Kasumi-1 (cell line): Measurements from ENCODE around the gene BPHL.
"Not testable (repeated sequence)": the region's sequence is repeated elsewhere in the genome, so short reads cannot be mapped to it uniquely, and the experiment has no call there.

ENCODE experiments used
- DNase-seq, 2 experiments: peaks; one replicate each; lab custom pipeline; 2025; lab: John Stamatoyannopoulos, UW

The BPHL gene

DNA sequence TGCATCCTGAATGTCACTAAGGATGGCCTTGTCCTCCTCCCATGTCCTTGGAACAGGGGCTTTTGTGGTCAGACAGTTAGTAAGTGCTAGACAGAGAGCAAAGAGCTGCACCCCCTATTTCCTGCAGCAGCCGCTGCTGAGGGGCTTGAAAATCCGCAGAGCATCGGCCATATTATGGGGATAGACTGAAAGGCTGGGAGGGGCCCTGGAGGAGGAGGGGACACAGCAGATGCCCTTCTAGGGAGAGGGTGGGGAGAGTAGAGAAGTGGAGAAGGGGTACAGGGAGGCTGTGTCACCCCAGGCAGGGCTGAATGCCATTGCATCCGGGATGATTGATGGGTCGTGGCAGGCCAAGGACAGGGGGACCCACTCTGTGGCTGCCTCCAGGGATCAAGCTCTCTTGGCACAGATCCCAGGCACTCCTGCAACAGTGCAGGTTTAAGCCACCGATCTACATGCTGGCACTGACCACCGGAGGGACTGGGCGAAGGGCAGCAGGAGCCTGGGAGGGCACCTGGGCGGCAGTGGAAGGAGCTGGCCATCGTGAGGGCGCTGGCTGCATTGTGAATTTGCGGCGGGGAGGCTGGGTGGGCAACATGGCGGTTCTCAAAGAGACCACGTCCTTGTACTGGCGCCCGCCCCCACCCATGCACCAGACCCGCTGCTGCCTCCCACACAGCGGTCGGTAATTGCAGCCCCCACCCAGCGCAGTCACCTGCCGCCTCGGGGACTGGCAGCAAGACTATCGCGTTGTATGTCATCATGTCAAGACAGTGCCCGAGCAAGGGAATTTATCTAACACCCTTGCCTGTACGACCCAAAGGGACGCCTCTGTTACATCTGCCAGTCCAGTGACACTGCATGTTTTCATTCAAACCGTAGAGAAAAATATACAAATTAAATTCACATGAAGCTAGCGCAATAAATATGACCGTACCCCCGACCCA lies 37.9 kb downstream of the BPHL start:
- not testable (repeated sequence) for DNase-seq

DNA sequence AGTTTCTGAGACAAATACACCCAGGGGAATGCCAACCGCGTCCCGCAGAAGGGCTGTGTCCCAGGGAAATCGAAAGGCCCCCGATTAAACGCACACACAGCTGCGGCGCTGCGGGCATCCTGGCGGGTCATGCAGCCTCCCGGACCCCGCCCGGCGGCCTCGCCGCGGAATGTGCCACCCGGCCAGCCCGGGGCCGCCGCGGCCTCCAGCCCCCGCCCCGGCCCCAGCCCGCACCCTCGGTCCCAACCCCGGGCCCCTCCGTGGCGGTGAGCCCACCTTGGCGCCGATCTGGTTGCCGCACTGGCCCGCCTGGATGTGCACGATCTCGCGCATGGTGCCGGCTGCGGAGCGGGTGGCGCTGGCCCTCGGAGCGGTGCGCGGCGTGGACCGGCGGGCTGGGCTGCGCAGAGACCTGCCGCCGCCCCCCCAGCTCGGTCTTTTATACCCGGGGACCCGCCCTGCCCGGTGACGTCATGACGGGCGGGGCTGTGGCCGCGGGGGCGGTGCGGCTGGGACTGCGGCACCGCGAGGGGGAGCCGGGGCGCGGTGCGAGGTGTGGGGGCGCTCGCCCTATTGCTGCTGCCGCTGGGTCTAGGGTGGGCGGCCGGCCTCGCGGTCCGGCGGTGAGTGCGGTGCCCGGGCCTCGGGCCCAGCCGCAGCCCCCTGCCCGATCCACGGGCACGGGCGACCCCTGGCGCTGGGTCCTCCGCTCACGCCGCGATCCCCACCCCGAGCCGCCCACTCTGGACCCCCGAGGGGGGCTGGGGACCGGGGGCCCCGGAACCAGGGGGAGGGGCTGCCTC lies 38.8 kb downstream of the BPHL start, which contains the start of gene TUBB2A:
Gene TUBB2A (minus strand): TSS at position 414 of the 803 bp plus-strand sequence. CDS start 81 bp downstream, at position 333.
- peak in 1 of 2 experiments; percentile 31 for DNase-seq

DNA sequence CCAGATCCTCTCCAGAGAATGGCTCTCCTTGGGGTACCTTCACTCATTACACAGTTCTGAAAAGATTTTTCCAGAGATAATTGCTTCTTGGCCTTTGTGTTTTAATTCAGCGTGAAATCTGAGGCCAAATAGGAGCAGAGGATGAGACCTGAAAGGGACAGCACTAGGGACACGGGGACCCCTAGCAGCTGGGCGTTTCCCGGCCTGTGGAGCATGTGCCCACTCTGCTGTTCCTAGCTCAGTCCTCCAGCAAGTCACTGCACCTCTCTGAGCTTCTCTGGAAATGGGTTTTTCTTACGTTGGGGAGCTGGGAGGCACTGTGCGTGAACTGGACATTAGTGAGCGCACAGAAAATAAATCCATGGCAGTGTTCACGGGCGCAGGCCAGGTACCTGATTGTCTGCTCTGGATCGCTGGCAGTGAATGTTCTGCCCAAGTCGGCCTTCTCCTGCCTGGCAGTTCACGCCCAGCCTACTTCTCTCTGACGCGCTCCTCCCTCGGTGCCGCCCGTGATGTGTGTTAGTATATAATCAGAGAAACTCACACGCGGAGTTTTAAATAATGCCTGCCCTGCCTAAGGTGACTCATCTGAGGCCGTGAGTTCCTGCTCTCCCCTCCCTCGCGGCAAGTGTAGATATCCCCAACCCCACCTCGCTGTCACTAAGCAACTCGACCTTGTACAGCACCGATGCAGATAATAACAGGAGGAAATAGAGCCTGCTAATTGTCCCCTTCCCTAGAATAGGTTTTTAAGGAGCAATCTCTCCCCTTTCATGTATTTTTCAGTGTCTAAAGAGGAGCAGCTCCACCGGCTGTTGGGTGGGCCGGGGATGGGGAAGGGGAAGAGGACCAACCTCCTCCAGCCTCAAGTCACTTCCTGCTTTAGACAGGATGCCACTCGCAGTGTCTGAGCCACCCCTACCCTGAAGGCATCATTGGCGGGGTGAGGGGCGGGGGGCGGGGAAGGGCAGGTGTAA lies 41.6 kb downstream of the BPHL start:
- DNase-seq = no peak

DNA sequence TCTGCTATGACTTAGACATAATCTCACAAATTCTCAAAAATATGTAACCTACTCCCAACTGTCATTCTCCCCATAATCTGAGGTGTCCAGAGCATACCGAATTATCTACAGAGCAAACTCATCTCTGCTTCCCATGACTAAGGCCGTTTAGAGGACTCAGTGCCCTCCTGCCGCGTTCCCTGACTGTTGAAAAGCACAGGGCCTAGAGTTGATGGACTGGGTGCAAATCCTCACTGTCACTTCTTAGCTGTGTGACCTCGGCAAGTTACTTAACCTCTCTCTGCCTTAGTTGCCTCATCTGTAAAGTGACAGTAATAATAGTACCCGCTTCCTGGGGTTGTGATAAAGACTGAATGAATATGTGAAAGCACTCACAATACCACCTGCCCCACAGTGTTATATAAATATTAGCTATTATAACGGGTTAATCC lies 43.6 kb downstream of the BPHL start:
- DNase-seq = no peak

DNA sequence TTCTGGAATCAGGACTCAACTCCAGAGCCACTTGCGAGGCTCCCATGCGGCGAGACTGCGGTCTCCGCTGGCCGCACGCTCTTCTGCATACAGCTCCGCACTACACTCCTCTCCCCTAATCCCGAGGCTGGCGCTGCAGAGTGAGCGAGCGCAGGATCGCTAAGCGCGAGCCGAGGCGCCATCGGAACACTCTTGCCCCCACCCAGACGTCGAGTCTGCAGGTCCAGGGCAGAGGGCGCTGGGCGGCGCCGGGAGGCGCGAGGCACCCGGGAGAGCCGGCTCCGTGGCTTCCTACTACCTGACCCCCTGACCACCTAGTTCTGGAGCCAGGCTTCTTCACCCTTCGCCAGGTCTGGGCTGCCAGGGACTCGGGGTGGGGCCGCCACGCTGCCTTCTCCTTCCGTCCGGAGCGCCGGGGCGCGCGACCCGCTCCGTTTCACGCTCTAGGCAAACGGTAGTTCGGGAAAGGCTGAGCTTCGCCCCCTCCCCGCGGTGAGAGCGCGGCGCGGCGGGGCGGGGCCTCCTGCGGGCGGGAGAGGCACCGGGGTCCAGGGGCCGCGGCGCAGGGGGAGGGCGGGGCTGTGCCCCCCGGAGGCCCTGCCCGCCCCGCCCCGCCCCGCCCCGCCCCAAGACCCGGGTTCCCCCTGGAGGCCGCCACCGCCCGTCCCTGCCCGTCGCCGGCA lies 44.2 kb downstream of the BPHL start:
- DNase-seq = peak; percentile 63

- DNase-seq = peak; percentile 40 to 49
Observed at GRCh38 chr6:3163248-3163594, 44.7 kb downstream of the BPHL start.

DNA sequence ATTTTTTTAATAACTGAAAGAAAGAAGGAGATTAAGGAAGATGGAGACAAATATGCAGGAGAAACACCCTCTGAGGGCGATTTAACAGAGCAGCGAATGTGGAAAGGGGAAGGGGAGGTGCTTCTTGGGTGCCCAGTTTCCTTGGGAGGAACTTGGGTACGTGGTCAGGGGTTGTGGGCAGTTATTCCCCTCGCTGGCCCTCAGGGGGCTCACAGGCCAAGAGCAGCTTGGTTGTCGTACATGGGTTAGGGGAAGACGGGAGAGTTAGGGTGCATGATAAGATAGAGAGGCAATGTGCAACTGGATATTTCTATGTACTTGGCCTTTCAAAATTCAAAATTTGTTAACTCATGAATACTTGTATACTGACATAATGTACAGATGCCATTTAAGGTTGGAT lies 45.9 kb downstream of the BPHL start:
- DNase-seq = no peak

DNA sequence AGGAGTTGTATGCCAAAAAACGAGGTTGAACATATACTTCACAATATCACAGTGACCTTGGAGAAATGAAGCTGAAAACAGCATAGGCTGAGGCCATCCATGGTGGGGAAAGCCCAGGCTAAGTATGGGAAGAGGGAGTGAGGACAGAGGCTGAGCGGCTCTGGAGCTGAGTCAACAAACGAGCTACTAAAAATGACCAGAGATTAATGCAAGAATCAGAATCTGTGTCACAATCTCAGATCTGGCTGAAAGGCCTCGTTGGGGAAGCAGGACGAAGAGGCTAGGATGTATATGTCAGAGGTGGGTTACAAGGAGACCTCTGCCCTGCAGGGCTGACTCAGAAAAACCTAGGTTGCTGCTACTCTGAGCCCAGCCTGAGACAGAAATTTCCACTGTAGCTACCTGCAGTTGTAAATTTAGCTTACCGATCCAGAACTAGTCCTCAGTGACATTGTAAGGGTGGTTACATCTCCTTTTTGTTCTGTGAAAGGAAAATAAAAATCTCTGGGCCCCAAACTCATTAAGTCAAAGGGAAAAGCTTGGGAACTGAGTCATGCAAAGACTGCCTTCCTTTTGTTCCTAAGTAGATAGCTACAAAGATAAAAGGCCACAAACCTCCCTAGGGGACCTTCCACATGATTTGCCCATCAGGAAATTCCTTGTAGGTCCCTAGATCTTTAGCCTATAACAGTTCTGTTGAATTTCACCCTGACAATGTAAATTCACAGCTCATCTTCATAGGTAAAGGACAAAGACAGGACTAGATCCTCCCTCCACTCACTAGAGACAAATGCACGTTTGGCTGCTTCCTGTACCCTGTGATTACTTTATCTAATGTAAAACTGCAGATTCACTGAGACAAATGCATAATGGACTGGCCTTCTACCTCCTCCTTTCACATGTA lies 47.4 kb downstream of the BPHL start:
- DNase-seq = no peak

- DNase-seq = not testable (repeated sequence)
Observed at GRCh38 chr6:3166535-3167225, 48.2 kb downstream of the BPHL start.

- not testable (repeated sequence) for DNase-seq
Observed at GRCh38 chr6:3168046-3168445, 49.5 kb downstream of the BPHL start.

- DNase-seq = not testable (repeated sequence)
Observed at GRCh38 chr6:3170676-3171075, 52.2 kb downstream of the BPHL start.

- DNase-seq = not testable (repeated sequence)
Observed at GRCh38 chr6:3171313-3172175, 53.0 kb downstream of the BPHL start.

DNA sequence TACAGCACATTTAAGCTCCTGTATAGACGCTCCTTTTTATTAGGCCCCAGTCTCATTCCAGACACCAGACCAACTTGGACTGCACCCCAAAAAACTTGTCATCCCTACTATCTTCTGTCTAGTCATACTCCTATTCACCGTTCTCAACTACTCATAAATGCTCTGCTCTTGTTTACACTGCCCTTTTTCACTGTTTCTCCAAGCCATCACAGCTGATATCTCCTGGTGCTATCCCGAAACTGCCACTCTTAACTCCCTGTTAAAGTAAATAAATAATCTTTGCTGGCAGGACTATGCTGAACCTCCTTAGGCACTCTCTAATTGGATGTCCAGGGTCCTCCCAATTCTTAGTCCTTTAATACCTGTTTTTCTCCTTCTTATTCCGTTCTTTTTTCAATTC lies 54.3 kb downstream of the BPHL start:
- DNase-seq = not testable (repeated sequence)

- not testable (repeated sequence) for DNase-seq
Observed at GRCh38 chr6:3173636-3174089, 55.2 kb downstream of the BPHL start.

- DNase-seq = no peak
Observed at GRCh38 chr6:3175715-3176402, 57.3 kb downstream of the BPHL start.

DNA sequence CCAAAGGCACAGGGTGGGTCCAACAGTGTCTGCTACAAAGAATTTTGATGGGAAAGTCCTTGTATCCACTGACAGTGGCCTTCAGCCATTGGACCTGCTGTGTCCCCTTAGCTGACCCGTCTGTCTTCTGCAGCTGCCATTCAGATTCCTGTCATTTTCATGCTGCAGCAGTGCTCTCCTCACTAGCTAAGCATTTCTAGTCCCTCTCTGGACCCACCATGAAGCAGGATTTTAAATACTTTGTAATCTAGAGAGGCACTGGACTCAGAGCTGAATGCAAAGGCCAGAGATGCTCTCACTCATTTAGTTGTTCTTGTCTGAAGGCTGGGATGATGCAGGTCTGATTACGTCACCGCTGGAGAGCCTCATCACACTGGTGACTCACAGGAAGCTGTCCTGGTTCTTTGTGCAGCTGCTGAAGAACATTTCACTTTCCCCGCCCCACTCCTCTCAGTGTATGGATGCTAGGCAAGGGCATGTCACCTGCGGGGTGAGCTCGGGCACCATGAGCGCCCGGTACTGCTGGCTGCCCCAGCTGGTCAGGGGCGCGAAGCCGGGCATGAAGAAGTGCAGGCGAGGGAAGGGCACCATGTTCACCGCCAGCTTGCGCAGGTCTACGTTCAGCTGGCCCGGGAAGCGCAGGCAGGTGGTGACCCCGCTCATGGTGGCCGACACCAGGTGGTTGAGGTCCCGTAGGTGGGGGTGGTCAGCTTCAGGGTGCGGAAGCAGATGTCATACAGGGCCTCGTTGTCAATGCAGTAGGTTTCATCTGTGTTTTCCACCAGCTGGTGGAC lies 58.2 kb downstream of the BPHL start:
- DNase-seq = peak; percentile 23 to 29

DNA sequence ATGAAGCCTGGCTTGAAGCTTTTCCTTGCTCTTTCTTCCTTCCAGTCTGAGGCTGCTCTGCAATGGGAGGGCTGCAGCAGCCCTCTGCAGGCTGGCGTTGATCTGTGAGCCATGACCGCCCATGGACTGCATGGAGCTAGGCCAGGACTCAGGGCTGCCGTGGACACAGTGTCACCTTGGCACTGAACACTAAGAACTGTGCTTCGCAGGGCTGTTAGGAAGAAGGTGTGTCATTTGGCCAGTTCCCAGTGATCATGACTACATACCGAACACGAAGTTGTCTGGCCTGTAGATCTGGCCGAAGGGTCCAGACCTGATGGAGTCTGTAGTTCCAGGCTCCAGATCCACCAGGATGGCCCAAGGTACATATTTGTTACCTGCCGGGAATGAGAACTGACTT lies 60.2 kb downstream of the BPHL start:
- DNase-seq = not testable (repeated sequence)
